H1 (cell line): ENCODE results near the gene SHLD2. TPM values are rescaled to one million over a fixed set of nuclear protein-coding genes. Genes with fewer than 3 reads are reported as not detected.
A peak's percentile ranks its signal among the peaks of the same experiment; 100 is the strongest.

Source experiments
- CHD7 ChIP-seq: fragments of 300-600 bp; sonication (generic); IDR thresholded peaks from 2 replicates; pipeline ENCODE4 v1.7.1; 2012; ENCODE audit warnings: low read length, moderate library complexity, mild to moderate bottlenecking, inconsistent platforms; ENCODE audit not compliant: insufficient replicate concordance
- EZH2 ChIP-seq: fragments of 200-600 bp; sonication (generic); IDR thresholded peaks from 2 replicates; pipeline ENCODE4 v1.7.1; 2012; ENCODE audit warnings: low read depth, mild to moderate bottlenecking, moderate library complexity, low read length, inconsistent platforms; ENCODE audit not compliant: severe bottlenecking
- FOSL1 ChIP-seq: IDR thresholded peaks from 2 replicates; pipeline ENCODE4 v1.6.1; 2011; ENCODE audit warnings: mild to moderate bottlenecking, low read depth, low read length, moderate library complexity; ENCODE audit not compliant: insufficient read depth
- JUN ChIP-seq: IDR thresholded peaks from 2 replicates; pipeline ENCODE4 v1.6.1; 2011; ENCODE audit warnings: low read depth, mild to moderate bottlenecking, improper control_type of control experiment, low read length
- KDM1A ChIP-seq: fragments of 200-600, 300-600 bp; sonication (generic); IDR thresholded peaks from 2 replicates; pipeline ENCODE4 v1.7.1; 2016; ENCODE audit warnings: mild to moderate bottlenecking, low read length, borderline replicate concordance
- PHF8 ChIP-seq: fragments of 200-600 bp; sonication (generic); conservative IDR thresholded peaks from 2 replicates; pipeline ENCODE4 v1.7.1; 2012; ENCODE audit warnings: low read depth, mild to moderate bottlenecking, inconsistent platforms, low read length, moderate library complexity
- POLR2AphosphoS5 ChIP-seq: IDR thresholded peaks from 2 replicates; pipeline ENCODE4 v1.6.1; 2011; ENCODE audit warnings: low read depth, low read length
- RAD21 ChIP-seq, 2 experiments: IDR thresholded peaks in 1 of 2; conservative IDR thresholded peaks in 1 of 2; 2 replicates each; pipeline ENCODE4 v1.6.1; 2011; ENCODE audit warnings: low read depth in 2 of 2, low read length in 2 of 2, improper control_type of control experiment in 1 of 2, inconsistent platforms in 1 of 2, mild to moderate bottlenecking in 1 of 2, moderate library complexity in 1 of 2
- SIX5 ChIP-seq: IDR thresholded peaks from 2 replicates; pipeline ENCODE4 v1.6.1; 2011; ENCODE audit warnings: mild to moderate bottlenecking, low read depth, low read length
- TCF12 ChIP-seq: IDR thresholded peaks from 2 replicates; pipeline ENCODE4 v1.6.1; 2011; ENCODE audit warnings: low read depth, mild to moderate bottlenecking, low read length
- polyA plus RNA-seq, 7 experiments: library from polyadenylated mRNA; depleted of rRNA in 3 of 7; stranded (reverse) in 5 of 7; unstranded in 2 of 7; fragments of >200 nt in 5 of 7; fragments of 200-250 nt in 2 of 7; gene quantifications; 1 replicate in 5 of 7; 2 replicates in 1 of 7; 4 replicates in 1 of 7; pipeline versions ENCODE4 v1.2.1 to v1.2.3, GENCODE V29; 2011 to 2013; ENCODE audit warnings: missing spikeins in 2 of 7, mixed read lengths in 2 of 7
- total RNA-seq: library from RNA; stranded (reverse); fragmentation: NEBNext Ultra II Directional; extraction: Animal tissue kit (Norgen Biotek cat#: 25700); gene quantifications from 2 replicates; pipeline ENCODE4 v1.2.1, GENCODE V29; 2021

The SHLD2 gene
- total and polyA plus RNA-seq, 2 of the 8 experiments (the other 6 are each of a cell fraction or from before 2014, with no cell fraction given): 7.9 to 32.4 TPM

GRCh38 chr10:87095236-87095945 lies 385 bp downstream of the SHLD2 start (continued):
- TF ChIP-seq PHF8 (peak; percentile 49), FOSL1 (no peak), KDM1A (0 out of 2 replicates have a peak, but pooled peaks have one; percentile 9), POLR2AphosphoS5 (no peak; the same call in 1 of the 2 replicates), EZH2 (no peak), SIX5 (no peak), TCF12 (no peak), CHD7 (no peak), JUN (no peak), RAD21 (IDR thresholded peaks at IDR 0.05 in 1 of 2, conservative IDR thresholded peaks at IDR 0.05 in 1 of 2; ENCODE audit: low read depth in 2 of 2, low read length in 2 of 2) (no peak)
